NB4 (cell line): ENCODE results near the gene CCKAR.

Experiments
- DNase-seq: peaks from one replicate; pipeline ENCODE4 v3.0.0; 2010; ENCODE audit warnings: low read depth
- H3K4me3 ChIP-seq: one replicate; pipeline ENCODE4 v1.5.1; 2011; ENCODE audit warnings: mild to moderate bottlenecking, low read depth, low read length, moderate library complexity
- CTCF ChIP-seq: IDR thresholded peaks from one replicate; pipeline ENCODE4 v1.5.1; 2012; ENCODE audit warnings: low read depth, low read length
- MAX ChIP-seq: IDR thresholded peaks from 2 replicates; pipeline ENCODE4 v1.6.1; 2011; ENCODE audit warnings: low read depth, low read length
- MYC ChIP-seq: IDR thresholded peaks from 2 replicates; pipeline ENCODE4 v1.6.1; 2011; ENCODE audit warnings: low read depth, low read length
- POLR2A ChIP-seq: IDR thresholded peaks from 2 replicates; pipeline ENCODE4 v1.6.1; 2011; ENCODE audit warnings: mild to moderate bottlenecking; ENCODE audit not compliant: insufficient read length; ENCODE audit errors: extremely low read depth

Gene CCKAR

GRCh38 chr4:26468283-26468949, 21.9 kb downstream of the CCKAR start:
- no peak overlapping the region for H3K4me3 ChIP-seq
- no peak for DNase-seq
- TF ChIP-seq CTCF, result no peak
- TF ChIP-seq POLR2A, result no peak
- no peak for TF ChIP-seq MAX
- TF ChIP-seq MYC, result no peak

GRCh38 chr4:26467724-26468123, 22.6 kb downstream of the CCKAR start:
- H3K4me3 ChIP-seq, result no peak overlapping the region
- TF ChIP-seq MAX (no peak), CTCF (no peak), POLR2A (no peak), MYC (no peak)
- no peak for DNase-seq

GRCh38 chr4:26466578-26467270, 23.6 kb downstream of the CCKAR start:
- H3K4me3 ChIP-seq, result no peak overlapping the region
- DNase-seq, result no peak
- TF ChIP-seq MYC (no peak), POLR2A (no peak), MAX (no peak), CTCF (no peak)

GRCh38 chr4:26464420-26465095, 25.7 kb downstream of the CCKAR start:
- DNase-seq, result no peak
- TF ChIP-seq MAX (no peak), MYC (no peak), POLR2A (no peak), CTCF (no peak)
- no peak overlapping the region for H3K4me3 ChIP-seq

- no peak overlapping the region for H3K4me3 ChIP-seq
These were observed 26.9 kb downstream of the CCKAR start for GRCh38 chr4:26463386-26463785.

More at GRCh38 chr4:26463386-26463785, 26.9 kb downstream of the CCKAR start:
- TF ChIP-seq MYC (no peak), POLR2A (no peak), MAX (no peak), CTCF (no peak)
- DNase-seq, result no peak
